LoVo (cell line): Measurements from ENCODE around the gene EPAS1.

Experiments
- DNase-seq: peaks from one replicate; pipeline ENCODE4 v3.0.0-alpha.2; 2016; ENCODE audit warnings: low spot score

The EPAS1 gene

DNA sequence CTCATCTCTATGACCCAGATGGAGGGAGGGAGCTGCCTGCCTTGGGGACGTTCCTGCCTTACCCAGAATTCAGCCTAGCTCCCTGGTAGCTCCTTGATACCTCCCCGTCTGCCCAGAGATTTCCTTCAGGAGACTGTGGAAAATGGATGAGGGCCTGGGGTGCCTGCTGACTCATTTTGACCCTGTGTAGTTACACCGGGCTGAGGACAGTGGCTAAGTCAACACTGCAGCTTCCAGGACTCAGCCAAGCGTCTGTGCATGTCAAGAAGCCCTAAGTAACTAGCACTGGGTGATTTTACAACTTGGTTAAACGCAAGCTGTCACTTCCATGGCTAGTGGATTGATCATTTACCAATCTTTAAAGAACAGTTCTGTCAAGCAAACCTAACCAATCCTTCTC lies 23.3 kb upstream of the EPAS1 start:
- no peak for DNase-seq

- DNase-seq: no peak
These were observed 22.6 kb upstream of the EPAS1 start for GRCh38 chr2:46274586-46274985.

DNA sequence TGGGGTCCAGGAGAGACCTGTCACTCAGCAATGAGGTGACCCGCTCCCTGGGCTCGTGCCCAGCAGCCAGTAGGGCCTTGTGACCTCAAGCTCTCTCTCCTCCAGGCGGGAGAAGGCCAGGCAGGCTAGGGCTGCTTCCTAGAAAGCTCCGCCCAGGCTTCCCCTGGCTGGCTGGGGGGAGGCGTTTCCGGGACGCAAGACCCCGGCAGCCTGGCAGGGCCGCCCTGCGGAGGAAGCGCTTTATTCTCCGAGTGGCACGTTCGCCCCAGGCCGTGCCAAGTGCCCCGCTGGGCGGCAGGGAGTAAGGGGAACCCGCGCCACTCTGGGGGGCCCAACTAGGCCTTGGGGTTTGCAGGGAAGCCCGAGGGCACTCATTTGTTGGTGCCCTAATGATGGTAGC lies 21.2 kb upstream of the EPAS1 start:
- no peak for DNase-seq

DNA sequence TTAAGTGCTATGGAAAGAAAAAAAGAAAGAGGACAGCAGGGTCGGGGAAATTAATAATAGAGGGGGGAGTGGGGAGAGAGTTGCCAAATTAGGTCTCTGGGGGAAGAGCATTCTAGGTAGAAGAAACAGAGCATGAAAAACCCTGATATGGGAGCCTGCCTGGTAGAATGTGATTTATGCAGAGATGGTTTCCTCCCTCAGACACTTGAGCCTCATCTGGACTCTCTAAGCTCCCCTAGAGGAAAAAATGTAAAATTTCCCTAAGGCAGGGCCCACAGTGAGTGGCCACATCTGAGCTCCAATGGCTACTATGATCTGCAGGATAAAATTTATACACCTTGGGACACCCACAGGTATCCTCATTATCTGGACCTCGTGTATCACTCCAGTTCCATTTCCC lies 20.6 kb upstream of the EPAS1 start:
- no peak for DNase-seq

GRCh38 chr2:46277431-46278190 lies 19.6 kb upstream of the EPAS1 start:
- DNase-seq: no peak

GRCh38 chr2:46278952-46279351 lies 18.3 kb upstream of the EPAS1 start:
- DNase-seq: no peak

GRCh38 chr2:46281939-46282338 lies 15.3 kb upstream of the EPAS1 start:
- DNase-seq: no peak

DNA sequence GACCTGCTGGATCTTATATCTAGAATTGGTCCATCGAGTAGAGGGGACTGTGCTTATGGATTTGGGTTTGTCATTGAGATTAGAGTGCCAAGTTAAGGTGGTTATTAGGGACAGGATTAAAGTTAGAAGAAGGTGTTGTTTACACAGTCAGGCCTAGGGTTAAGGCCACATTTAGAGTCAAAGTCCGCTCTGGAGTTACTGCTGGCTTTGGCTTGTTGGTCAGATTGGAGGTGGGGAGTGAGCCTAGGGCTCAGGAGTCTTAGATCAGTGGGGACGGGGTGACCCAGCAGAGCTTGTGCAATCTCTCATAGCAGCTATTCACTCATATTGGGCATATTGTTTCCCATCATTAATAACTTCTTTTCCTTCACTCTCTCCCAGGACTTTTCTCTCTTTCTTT lies 13.5 kb upstream of the EPAS1 start:
- no peak for DNase-seq

- DNase-seq: no peak
These were observed 12.9 kb upstream of the EPAS1 start for GRCh38 chr2:46284260-46284659.

- no peak for DNase-seq
These were observed 12.4 kb upstream of the EPAS1 start for GRCh38 chr2:46284796-46285195.

- no peak for DNase-seq
These were observed 10.5 kb upstream of the EPAS1 start for GRCh38 chr2:46286715-46287114.

GRCh38 chr2:46290078-46290477 lies 7.1 kb upstream of the EPAS1 start:
- no peak for DNase-seq

DNA sequence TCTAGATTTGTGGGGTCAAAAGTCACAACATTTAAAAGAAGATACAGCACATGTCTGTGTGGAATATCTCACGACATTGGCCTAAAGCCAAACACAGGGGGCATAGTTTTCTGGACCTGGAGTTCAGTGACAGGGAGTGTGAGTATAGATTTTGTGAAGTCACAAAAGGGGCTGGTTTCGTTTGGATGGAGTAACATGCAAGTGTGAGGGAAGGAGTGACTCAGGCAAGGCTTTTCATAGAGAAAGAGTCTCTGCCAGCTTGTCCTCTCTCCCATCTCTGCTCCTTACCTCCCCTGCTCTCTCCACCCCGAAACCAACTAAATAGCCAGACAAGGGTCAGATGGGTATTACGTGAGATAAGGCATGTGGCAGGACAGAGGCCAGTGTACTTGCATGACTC lies 3.7 kb upstream of the EPAS1 start:
- no peak for DNase-seq

- no peak for DNase-seq
These were observed 2.9 kb upstream of the EPAS1 start for GRCh38 chr2:46294176-46294836.

DNA sequence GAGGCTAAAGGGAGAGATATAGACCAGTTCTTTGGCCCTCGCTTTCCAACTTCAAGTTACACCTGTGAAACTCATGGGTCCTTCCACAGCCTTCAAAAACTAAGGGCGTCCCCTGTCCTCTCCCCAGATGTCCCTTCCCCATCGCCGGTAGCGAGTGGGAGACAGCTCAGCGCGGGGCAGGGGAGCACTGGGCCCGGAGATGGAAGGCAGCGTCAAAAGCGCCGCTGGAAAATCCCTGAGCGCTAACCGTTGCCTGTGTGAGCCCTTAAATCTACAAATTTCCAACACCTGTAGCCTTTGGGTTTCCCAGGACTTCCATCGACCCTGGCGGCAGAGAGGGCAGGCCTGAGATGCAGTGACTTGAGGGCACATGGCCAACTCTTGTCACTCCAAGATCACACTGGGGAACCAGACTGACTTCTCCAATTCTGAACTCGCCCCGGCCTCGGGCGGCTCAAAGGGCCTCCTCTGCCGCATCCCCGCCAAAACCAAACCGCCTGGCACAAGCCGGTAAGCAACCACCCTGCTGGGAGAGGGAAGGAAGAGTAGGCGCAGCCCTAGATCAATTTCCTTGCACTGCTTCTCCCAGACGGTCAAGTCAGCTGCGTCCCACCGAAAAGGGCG lies 879 bp upstream of the EPAS1 start:
- DNase-seq: no peak

DNA sequence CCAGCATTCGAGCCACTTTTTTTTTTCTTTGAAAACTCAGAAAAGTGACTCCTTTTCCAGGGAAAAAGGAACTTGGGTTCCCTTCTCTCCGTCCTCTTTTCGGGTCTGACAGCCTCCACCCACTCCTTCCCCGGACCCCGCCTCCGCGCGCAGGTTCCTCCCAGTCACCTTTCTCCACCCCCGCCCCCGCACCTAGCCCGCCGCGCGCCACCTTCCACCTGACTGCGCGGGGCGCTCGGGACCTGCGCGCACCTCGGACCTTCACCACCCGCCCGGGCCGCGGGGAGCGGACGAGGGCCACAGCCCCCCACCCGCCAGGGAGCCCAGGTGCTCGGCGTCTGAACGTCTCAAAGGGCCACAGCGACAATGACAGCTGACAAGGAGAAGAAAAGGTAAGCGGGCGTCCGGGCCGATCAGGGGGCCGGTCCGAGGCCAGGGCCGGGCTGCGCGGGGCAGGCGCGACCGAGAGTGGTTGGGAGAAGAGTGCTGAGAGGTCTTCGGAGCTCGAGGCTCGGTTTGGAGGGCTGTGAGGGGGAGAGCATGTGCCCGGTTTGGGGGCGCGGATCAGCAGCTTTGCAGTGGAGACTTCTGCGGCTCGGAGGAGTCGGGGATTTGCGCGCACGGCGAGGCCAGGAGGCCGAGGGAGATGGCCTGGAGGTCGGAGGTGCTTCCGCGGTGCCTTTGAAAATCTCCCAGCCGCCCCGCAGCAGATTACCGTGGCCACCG lies 502 bp downstream of the EPAS1 start:
- peak; percentile 77 for DNase-seq

- no peak for DNase-seq
These were observed 990 bp downstream of the EPAS1 start for GRCh38 chr2:46298272-46298521.

- peak; percentile 41 for DNase-seq
These were observed 1.5 kb downstream of the EPAS1 start for GRCh38 chr2:46298522-46299353.

DNA sequence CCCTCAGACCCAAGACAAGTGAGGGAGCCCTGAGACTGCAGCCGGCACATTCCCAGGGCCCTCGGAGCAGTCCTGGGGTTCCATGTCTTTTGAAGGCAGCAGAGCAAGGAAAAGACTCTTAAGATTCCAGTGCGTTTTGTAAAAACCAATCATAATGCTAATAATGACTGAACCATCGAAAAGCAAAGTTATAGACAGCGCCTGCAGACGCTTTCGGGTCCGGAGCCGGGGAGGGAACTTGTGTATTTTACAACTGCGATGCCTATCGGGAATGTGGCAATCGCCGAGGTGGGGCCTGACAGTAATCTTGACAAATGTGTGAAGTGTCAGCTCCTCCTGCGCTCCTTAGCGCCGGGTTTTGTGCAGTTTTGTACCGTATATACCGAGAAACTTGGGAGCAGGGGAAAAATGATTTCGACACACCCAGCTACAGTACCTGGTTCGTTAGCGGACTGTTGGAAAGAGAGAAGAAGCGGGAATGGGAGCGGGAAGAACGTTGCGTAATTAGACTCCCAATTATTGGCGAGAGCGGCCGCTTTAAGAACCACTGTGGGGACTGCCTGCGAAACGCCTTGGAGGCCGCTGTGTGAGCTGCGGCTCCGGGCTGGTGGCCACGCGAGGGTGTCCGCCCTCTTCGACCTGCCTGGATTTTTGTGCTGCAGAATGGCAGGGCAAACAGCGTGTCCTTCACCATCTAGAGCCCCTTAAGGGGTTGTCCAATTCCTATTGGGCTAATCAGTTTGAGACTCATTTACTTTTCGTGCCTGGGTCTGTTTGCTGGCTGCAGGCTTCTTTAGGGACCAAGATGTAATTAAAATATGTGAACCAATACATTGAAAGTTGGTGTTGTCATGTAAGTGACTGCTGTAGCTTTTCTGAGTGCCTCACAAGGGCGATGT lies 2.4 kb downstream of the EPAS1 start:
- DNase-seq: no peak

DNA sequence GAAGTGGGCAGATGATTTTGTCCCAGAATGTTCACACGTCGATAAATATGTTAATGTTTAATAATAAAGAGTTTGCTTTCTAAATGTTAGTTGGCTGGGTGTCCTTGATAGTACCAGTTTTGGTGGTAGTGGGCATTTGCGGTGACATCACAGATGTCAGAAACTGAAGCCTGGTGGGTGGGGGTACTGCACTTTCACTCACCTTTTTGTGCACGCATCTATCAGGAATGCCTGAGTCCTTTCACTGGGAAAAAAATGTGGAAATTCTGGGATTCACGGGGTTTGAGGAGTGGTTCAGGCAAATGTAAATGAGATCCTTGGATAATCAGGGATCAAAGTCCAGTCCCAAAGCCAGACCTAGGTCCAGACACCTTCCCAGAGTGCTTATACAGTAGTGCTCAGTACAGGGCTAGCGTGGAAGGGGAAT lies 3.2 kb downstream of the EPAS1 start:
- DNase-seq: peak; percentile 24
